Esophagus (tissue), 2 donors: ENCODE measurements around the gene RBBP5. TPM values are rescaled to one million over a fixed set of nuclear protein-coding genes. Genes with fewer than 3 reads are reported as not detected.

Experiments
- H3K27ac ChIP-seq, 2 donors: one replicate each; pipeline ENCODE4 v1.5.1; 2013; ENCODE audit warnings: low read depth in 2 of 2, mild to moderate bottlenecking in 2 of 2, inconsistent platforms in 1 of 2, low read length in 1 of 2, moderate library complexity in 1 of 2
- H3K27me3 ChIP-seq, 2 donors: one replicate each; pipeline ENCODE4 v1.6.1; 2013; ENCODE audit warnings: low read length in 2 of 2, control low read depth in 1 of 2, mild to moderate bottlenecking in 1 of 2; ENCODE audit not compliant: insufficient read depth in 2 of 2, control insufficient read depth in 1 of 2
- H3K36me3 ChIP-seq, 2 donors: one replicate each; pipeline ENCODE4 v1.6.1; 2013; ENCODE audit warnings: low read length in 1 of 2; ENCODE audit not compliant: control insufficient read depth in 2 of 2, insufficient read depth in 2 of 2
- H3K4me1 ChIP-seq, 2 donors: one replicate each; pipeline ENCODE4 v1.6.1; 2013; ENCODE audit warnings: low read length in 1 of 2; ENCODE audit not compliant: control insufficient read depth in 2 of 2, insufficient read depth in 2 of 2
- H3K4me3 ChIP-seq, 2 donors: one replicate each; pipeline ENCODE4 v1.5.1; 2013; ENCODE audit warnings: low read length in 2 of 2, mild to moderate bottlenecking in 2 of 2, low read depth in 1 of 2, moderate library complexity in 1 of 2
- H3K9me3 ChIP-seq, 2 donors: one replicate each; pipeline ENCODE4 v1.6.1; 2013; ENCODE audit warnings: mild to moderate bottlenecking in 2 of 2, low read depth in 1 of 2, low read length in 1 of 2, moderate library complexity in 1 of 2; ENCODE audit not compliant: control insufficient read depth in 2 of 2, insufficient read depth in 1 of 2
- WGBS, 2 donors: extraction: QIAGEN DNeasy Blood & Tissue Kit; methylation state at CpG; one replicate each; pipeline ENCODE4 v1.1.7; 2013; 5-methylcytosine and 5-hydroxymethylcytosine counted together
- polyA plus RNA-seq, 2 donors: library from polyadenylated mRNA; stranded (reverse); fragments of 200-250 nt; gene quantifications; one replicate each; pipeline ENCODE4 v1.2.3, GENCODE V29; 2013
- donor health status: healthy with polysubstance abuse.
- donor health status: Bipolar disorder and iron deficiency.

RBBP5 gene
- polyA plus RNA-seq, 2 donors = 3.0 to 4.0 TPM

GRCh38 chr1:205152505-205152904 is 30.7 kb upstream of the RBBP5 start:
- H3K27ac ChIP-seq = no peak overlapping the region
- no peaks in the 10 kb centered on the region for H3K27me3 ChIP-seq
- 95 to 98% methylated on average over 4 of the region's 4 CpGs for WGBS, 2 donors
- no peaks in the 10 kb centered on the region for H3K4me1 ChIP-seq
- H3K9me3 ChIP-seq = peaks cover 0 to 5% of the 10 kb centered on the region in 2 donors
- H3K4me3 ChIP-seq = no peak overlapping the region
- peaks cover 5 to 13% of the 10 kb centered on the region in 2 donors for H3K36me3 ChIP-seq

DNA sequence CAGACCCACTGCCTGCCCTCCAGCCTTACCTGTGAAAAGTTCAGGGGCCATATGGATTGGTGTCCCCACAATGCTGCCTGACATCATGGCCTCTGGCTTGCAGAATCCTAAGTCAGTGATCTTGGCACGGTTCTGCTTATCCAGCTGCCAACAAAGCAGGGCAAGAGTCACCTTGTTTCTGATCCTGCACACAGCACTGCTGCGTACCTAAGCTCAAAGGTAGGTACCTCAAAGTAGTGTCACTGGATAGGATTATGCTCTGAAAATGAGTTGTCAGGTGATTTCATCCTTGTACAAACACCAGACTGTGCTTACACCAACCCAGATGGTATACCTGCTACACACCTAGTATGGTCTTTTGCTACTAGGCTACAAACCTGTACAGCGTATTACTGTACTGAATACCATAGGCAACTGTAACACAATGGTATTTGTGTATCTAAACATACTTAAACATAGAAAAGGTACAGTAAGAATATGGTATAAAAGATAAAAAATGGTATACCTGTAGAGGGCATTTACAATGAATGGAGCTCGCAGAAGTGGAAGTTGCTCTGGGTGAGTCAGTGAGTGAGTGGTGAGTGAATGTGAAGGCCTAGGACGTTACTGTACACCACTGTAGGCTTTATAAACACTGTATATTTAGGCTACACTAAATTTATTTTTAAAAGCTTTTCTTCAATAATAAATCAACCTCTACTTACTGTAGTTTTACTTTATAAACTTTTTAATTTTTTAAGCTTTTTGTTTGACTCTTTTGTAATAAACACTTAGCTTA is 29.1 kb upstream of the RBBP5 start:
- peaks cover 0 to 15% of the 10 kb centered on the region in 2 donors for H3K36me3 ChIP-seq

DNA sequence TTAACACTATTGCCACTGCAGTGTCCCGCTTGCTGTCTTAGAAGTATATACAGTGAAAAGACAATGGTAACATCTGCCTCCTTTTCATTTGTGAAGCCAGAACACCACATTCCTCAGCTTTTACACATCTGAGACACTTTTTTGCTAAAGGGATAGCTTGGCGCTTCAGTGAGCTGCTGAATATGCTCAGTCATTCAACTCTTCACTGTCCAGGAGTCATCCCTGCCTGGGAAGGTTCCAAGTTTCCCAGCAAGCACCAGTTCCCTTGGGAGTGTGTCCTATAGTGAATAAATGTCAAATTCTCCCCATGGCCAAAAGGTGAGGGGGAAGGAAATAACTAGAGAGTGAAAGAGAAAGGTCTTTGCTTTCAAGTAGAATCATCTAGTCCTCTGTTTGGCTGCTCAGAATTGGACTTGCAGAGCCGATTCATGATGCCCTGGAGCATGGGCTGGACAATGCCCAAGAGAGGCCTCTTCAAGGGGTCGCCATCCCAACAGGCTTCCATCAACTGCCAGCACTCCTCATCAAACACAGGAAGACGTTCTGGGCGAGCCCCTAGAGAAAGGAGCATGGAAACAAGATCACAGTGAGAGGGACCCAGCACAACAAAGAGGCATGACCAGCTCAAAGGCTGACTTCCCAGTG is 25.5 kb upstream of the RBBP5 start:
- Histone ChIP-seq H3K4me1 (no peaks in the 10 kb centered on the region), H3K9me3 (no peaks in the 10 kb centered on the region), H3K36me3 (peaks cover 0 to 7% of the 10 kb centered on the region in 2 donors), H3K27ac (no peak overlapping the region), H3K4me3 (no peak overlapping the region), H3K27me3 (no peaks in the 10 kb centered on the region)
- WGBS, 2 donors = 73 to 76% methylated on average over 6 of the region's 6 CpGs

More for the DNA sequence above, 29.1 kb upstream of the RBBP5 start:
- Histone ChIP-seq H3K4me1 (no peaks in the 10 kb centered on the region), H3K27me3 (no peaks in the 10 kb centered on the region), H3K9me3 (peaks cover 0 to 2% of the 10 kb centered on the region in 2 donors), H3K27ac (no peak overlapping the region), H3K4me3 (no peak overlapping the region)
- WGBS, 2 donors = 76 to 88% methylated on average over 5 of the region's 5 CpGs

- H3K4me1 ChIP-seq = peaks cover 0 to 2% of the 10 kb centered on the region in 2 donors
- H3K36me3 ChIP-seq = peaks cover 0 to 7% of the 10 kb centered on the region in 2 donors
- H3K27ac ChIP-seq = no peak overlapping the region
- 18 to 37% methylated on average over 1 of the region's 1 CpG for WGBS, 2 donors
- H3K27me3 ChIP-seq = no peaks in the 10 kb centered on the region
- H3K9me3 ChIP-seq = no peaks in the 10 kb centered on the region
- no peak overlapping the region for H3K4me3 ChIP-seq
Observed at GRCh38 chr1:205144751-205145150, 23.0 kb upstream of the RBBP5 start.

GRCh38 chr1:205144046-205144720 is 22.4 kb upstream of the RBBP5 start:
- H3K36me3 ChIP-seq = peaks cover 0 to 7% of the 10 kb centered on the region in 2 donors
- H3K4me1 ChIP-seq = peaks cover 0 to 2% of the 10 kb centered on the region in 2 donors
- H3K4me3 ChIP-seq = no peak overlapping the region
- no peak overlapping the region for H3K27ac ChIP-seq
- WGBS, 2 donors = 68 to 78% methylated on average over 1 of the region's 1 CpG
- no peaks in the 10 kb centered on the region for H3K27me3 ChIP-seq
- H3K9me3 ChIP-seq = no peaks in the 10 kb centered on the region

DNA sequence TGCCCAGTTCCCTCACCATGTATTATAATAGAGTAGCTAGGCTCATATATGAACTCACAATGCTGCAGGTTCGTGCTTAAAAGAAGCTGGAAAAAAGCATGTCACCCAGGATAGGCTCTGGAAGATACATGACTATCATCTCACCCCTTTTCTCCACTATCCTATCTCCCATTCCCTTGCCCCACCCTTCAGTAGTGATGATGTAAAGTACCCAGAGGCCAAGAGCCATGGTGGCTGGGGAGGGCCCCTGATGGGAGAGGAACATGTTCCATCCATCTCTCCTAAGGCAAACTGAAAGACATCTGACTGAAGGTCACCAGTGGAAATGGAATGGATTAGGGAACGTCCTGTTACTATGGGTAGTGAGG is 20.3 kb upstream of the RBBP5 start:
- Histone ChIP-seq H3K4me3 (no peak overlapping the region), H3K4me1 (peaks cover 0 to 2% of the 10 kb centered on the region in 2 donors), H3K36me3 (peaks cover 0 to 3% of the 10 kb centered on the region in 2 donors), H3K27ac (no peak overlapping the region), H3K9me3 (no peaks in the 10 kb centered on the region), H3K27me3 (no peaks in the 10 kb centered on the region)
- WGBS, 2 donors = 35 to 45% methylated on average over 2 of the region's 2 CpGs

- no peaks in the 10 kb centered on the region for H3K27me3 ChIP-seq
- H3K36me3 ChIP-seq = no peaks in the 10 kb centered on the region
- 20 to 22% methylated on average over 12 of the region's 12 CpGs for WGBS, 2 donors
- H3K4me3 ChIP-seq = no peak overlapping the region
- H3K4me1 ChIP-seq = peaks cover 0 to 2% of the 10 kb centered on the region in 2 donors
- H3K9me3 ChIP-seq = no peaks in the 10 kb centered on the region
- H3K27ac ChIP-seq = no peak overlapping the region
Observed at GRCh38 chr1:205141236-205142101, 19.7 kb upstream of the RBBP5 start.

DNA sequence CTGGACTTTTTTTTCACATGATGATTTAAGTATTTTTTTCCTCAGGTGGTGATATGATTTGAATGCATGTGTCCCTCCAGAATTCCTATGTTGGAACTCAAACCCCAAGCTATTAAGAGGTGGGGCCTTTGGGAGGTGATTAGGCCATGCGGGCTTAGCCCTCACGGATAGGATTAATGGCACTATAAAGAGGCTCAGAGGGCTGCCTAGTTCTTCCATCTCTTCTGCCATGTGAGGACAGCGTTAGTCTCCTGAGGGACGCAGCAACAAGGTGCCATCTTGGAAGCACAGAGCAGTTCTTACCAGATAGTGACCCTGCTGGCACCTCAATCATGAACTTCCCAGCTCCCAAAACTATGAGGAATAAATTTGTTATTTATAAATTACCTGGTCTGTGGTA is 18.3 kb upstream of the RBBP5 start:
- Histone ChIP-seq H3K36me3 (no peaks in the 10 kb centered on the region), H3K4me1 (peaks cover 0 to 2% of the 10 kb centered on the region in 2 donors), H3K27ac (no peak overlapping the region), H3K27me3 (no peaks in the 10 kb centered on the region), H3K9me3 (no peaks in the 10 kb centered on the region), H3K4me3 (no peak overlapping the region)
- WGBS, 2 donors = 86 to 87% methylated on average over 4 of the region's 4 CpGs

- Histone ChIP-seq H3K27ac (no peak overlapping the region), H3K9me3 (no peaks in the 10 kb centered on the region)
- WGBS, 2 donors = 68 to 75% methylated on average over 3 of the region's 3 CpGs
Observed at GRCh38 chr1:205137901-205138300, 16.1 kb upstream of the RBBP5 start.

More at GRCh38 chr1:205137901-205138300, 16.1 kb upstream of the RBBP5 start:
- Histone ChIP-seq H3K36me3 (no peaks in the 10 kb centered on the region), H3K4me1 (peaks cover 0 to 2% of the 10 kb centered on the region in 2 donors), H3K4me3 (no peak overlapping the region), H3K27me3 (no peaks in the 10 kb centered on the region)
